A549 (cell line): ENCODE measurements around the gene LIPA. TPM values are rescaled to one million over a fixed set of nuclear protein-coding genes. Genes with fewer than 3 reads are reported as not detected.

ENCODE experiments used
- ATAC-seq, 2 experiments: fragments of 200-7000 bp in 1 of 2; fragments of >200 bp in 1 of 2; cut with Nextera tagmentation in 1 of 2; cut with Tn5 transposase in 1 of 2; 3 replicates each; pipeline versions ENCODE4 v1.8.0 to v1.9.1; 2018 to 2020; ENCODE audit warnings: mild to moderate bottlenecking in 1 of 2, moderate library complexity in 1 of 2
- CTCF ChIA-PET: fragments of 300-600 bp; sonication (Branson Sonifier 250); formaldehyde crosslinking; extraction: SDS; loops from one replicate; lab custom pipeline; 2021; ENCODE audit warnings: antibody characterized with exemption, inconsistent platforms; lab: Yijun Ruan, JAX
- POLR2A ChIA-PET: fragments of 350-600 bp; formaldehyde crosslinking; extraction: SDS; loops from one replicate; lab custom pipeline; 2021; ENCODE audit warnings: antibody characterized with exemption, inconsistent platforms; lab: Yijun Ruan, JAX
- DNase-seq, 2 experiments: peaks; one replicate each; pipeline versions ENCODE4 v3.0.0 to v3.0.0-alpha.2; 2011 to 2016; ENCODE audit warnings: low read depth in 1 of 2, low spot score in 1 of 2
- FAIRE-seq: peaks from 2 replicates; lab custom pipeline; 2011; peaks lifted over from hg19 to GRCh38; lab: Jason Lieb, UNC
- H3K27ac ChIP-seq, 2 experiments: fragments of >200 bp; sonication (Bioruptor Twin); formaldehyde crosslinking; 3 replicates each; pipeline ENCODE4 v1.5.1; 2016 to 2017
- H3K4me1 ChIP-seq: fragments of >200 bp; sonication (Bioruptor Twin); formaldehyde crosslinking; 3 replicates; pipeline ENCODE4 v1.6.1; 2016
- H3K4me2 ChIP-seq: fragments of >200 bp; sonication (Bioruptor Twin); formaldehyde crosslinking; 3 replicates; pipeline ENCODE4 v1.6.1; 2016
- H3K4me3 ChIP-seq: fragments of >200 bp; sonication (Bioruptor Twin); formaldehyde crosslinking; 3 replicates; pipeline ENCODE4 v1.5.1; 2016
- H3K9me3 ChIP-seq: fragments of >200 bp; sonication (Bioruptor Twin); formaldehyde crosslinking; 3 replicates; pipeline ENCODE4 v1.6.1; 2016
- BHLHE40 ChIP-seq: IDR thresholded peaks from 2 replicates; pipeline ENCODE4 v1.6.1; 2012; ENCODE audit warnings: low read depth, low read length, inconsistent platforms
- CEBPB ChIP-seq, 2 experiments: fragments of >200 bp in 1 of 2; sonication (Bioruptor Twin) in 1 of 2; formaldehyde crosslinking in 1 of 2; IDR thresholded peaks; 2 replicates each; pipeline ENCODE4 v1.6.1; 2012 to 2016
- EP300 ChIP-seq, 2 experiments: fragments of >200 bp; sonication (Bioruptor Twin); formaldehyde crosslinking; IDR thresholded peaks; 2 replicates in 1 of 2; 3 replicates in 1 of 2; pipeline ENCODE4 v1.6.1; 2016 to 2017
- HDAC2 ChIP-seq: fragments of 200-600 bp; sonication (generic); IDR thresholded peaks from 2 replicates; pipeline ENCODE4 v1.6.1; 2016
- HEYL ChIP-seq: fragments of 250-450 bp; sonication (Bioruptor Pico); IDR thresholded peaks from 2 replicates; pipeline ENCODE4 v1.8.0; 2021; ENCODE audit warnings: mild to moderate bottlenecking, moderate library complexity
- HOXB13 ChIP-seq: fragments of 250-450 bp; sonication (Bioruptor Pico); IDR thresholded peaks from 2 replicates; pipeline ENCODE4 v1.5.0; 2020; ENCODE audit warnings: low read depth, mild to moderate bottlenecking, moderate library complexity
- JUN ChIP-seq, 2 experiments: fragments of >200 bp; sonication (Bioruptor Twin); formaldehyde crosslinking; IDR thresholded peaks; 2 replicates in 1 of 2; 3 replicates in 1 of 2; pipeline ENCODE4 v1.6.1; 2016 to 2017
- JUNB ChIP-seq: fragments of >200 bp; sonication (Bioruptor Twin); formaldehyde crosslinking; IDR thresholded peaks from 2 replicates; pipeline ENCODE4 v1.6.1; 2016
- KDM1A ChIP-seq: fragments of 200-600 bp; sonication (generic); IDR thresholded peaks from 2 replicates; pipeline ENCODE4 v1.6.1; 2016; ENCODE audit warnings: low read depth, mild to moderate bottlenecking
- MAFK ChIP-seq: fragments of 450-650 bp; IDR thresholded peaks from 2 replicates; pipeline ENCODE4 v1.6.1; 2014; ENCODE audit not compliant: partially characterized antibody
- MYC ChIP-seq: IDR thresholded peaks from 2 replicates; pipeline ENCODE4 v1.6.1; 2012; ENCODE audit warnings: mild to moderate bottlenecking, inconsistent platforms, low read length, improper control_type of control experiment, borderline replicate concordance
- NPAS2 ChIP-seq: fragments of 250-450 bp; sonication (Bioruptor Pico); IDR thresholded peaks from 2 replicates; pipeline ENCODE4 v1.8.0; 2022; ENCODE audit warnings: mild to moderate bottlenecking, moderate library complexity, borderline replicate concordance
- PHF8 ChIP-seq: fragments of 200-600 bp; sonication (generic); IDR thresholded peaks from 2 replicates; pipeline ENCODE4 v1.6.1; 2016; ENCODE audit warnings: low read depth, mild to moderate bottlenecking, antibody characterized with exemption, moderate library complexity, borderline replicate concordance
- POLR2A ChIP-seq: IDR thresholded peaks from 2 replicates; pipeline ENCODE4 v1.6.1; 2012; ENCODE audit warnings: mild to moderate bottlenecking, low read length
- POLR2AphosphoS2 ChIP-seq: conservative IDR thresholded peaks from 2 replicates; pipeline ENCODE4 v1.6.1; 2012; ENCODE audit warnings: low read length, improper control_type of control experiment, inconsistent platforms
- RAD21 ChIP-seq, 2 experiments: fragments of >200 bp in 1 of 2; sonication (Bioruptor Twin) in 1 of 2; formaldehyde crosslinking in 1 of 2; IDR thresholded peaks in 1 of 2; conservative IDR thresholded peaks in 1 of 2; 2 replicates in 1 of 2; 3 replicates in 1 of 2; pipeline ENCODE4 v1.6.1; 2012 to 2018; ENCODE audit warnings: inconsistent platforms in 1 of 2
- RCOR1 ChIP-seq: fragments of 150-350 bp; IDR thresholded peaks from 2 replicates; pipeline ENCODE4 v1.6.1; 2014; ENCODE audit warnings: antibody characterized with exemption, low read length, low read depth
- RNF2 ChIP-seq: fragments of 200-600 bp; sonication (generic); IDR thresholded peaks from 2 replicates; pipeline ENCODE4 v1.6.1; 2016; ENCODE audit warnings: low read depth, mild to moderate bottlenecking, antibody characterized with exemption, moderate library complexity, borderline replicate concordance
- TFCP2L1 ChIP-seq: fragments of 250-450 bp; sonication (Bioruptor Pico); IDR thresholded peaks from 2 replicates; pipeline ENCODE4 v1.5.0; 2021; ENCODE audit warnings: mild to moderate bottlenecking
- ZFP36 ChIP-seq: fragments of 450-650 bp; IDR thresholded peaks from 2 replicates; pipeline ENCODE4 v1.6.1; 2014; ENCODE audit warnings: borderline replicate concordance; ENCODE audit not compliant: partially characterized antibody
- ZNF302 ChIP-seq: fragments of 250-450 bp; sonication (Bioruptor Pico); IDR thresholded peaks from 2 replicates; pipeline ENCODE4 v1.9.0; 2021; ENCODE audit warnings: inconsistent platforms, mild to moderate bottlenecking, moderate library complexity
- ZSCAN20 ChIP-seq: fragments of 250-450 bp; sonication (Bioruptor Pico); IDR thresholded peaks from 2 replicates; pipeline ENCODE4 v1.8.0; 2022; ENCODE audit warnings: mild to moderate bottlenecking, moderate library complexity
- WGBS: methylation state at CpG from one replicate; pipeline ENCODE4 v1.1.6; 2017; ENCODE audit errors: missing lambda C conversion rate; 5-methylcytosine and 5-hydroxymethylcytosine counted together
- polyA minus RNA-seq: library from RNA; depleted of rRNA, polyadenylated mRNA; stranded (reverse); fragments of >200 nt; gene quantifications from 2 replicates; pipeline ENCODE4 v1.2.3, GENCODE V29; 2011; rRNA and poly(A)+ RNA removed
- polyA plus RNA-seq, 4 experiments: library from polyadenylated mRNA; depleted of rRNA in 3 of 4; stranded (reverse); fragments of >200 nt; fragmentation: RNase III in 1 of 4; extraction: RNeasy Plus Mini Kit Qiagen cat#74134 plus additional on column Dnase treatment in 1 of 4; gene quantifications; 2 replicates in 3 of 4; 3 replicates in 1 of 4; pipeline ENCODE4 v1.2.3, GENCODE V29; 2011 to 2017
- TF ChIP-seq, protein P1 (sequence below): fragments of 250-450 bp; sonication (Bioruptor Pico); IDR thresholded peaks from 2 replicates; pipeline ENCODE4 v1.5.0; 2020; ENCODE audit warnings: low read depth, mild to moderate bottlenecking, moderate library complexity
- TF ChIP-seq, protein P2 (sequence below): IDR thresholded peaks from 2 replicates; pipeline ENCODE4 v1.6.1; 2012
- TF ChIP-seq, protein P3 (sequence below): fragments of 200-600 bp; sonication (generic); IDR thresholded peaks from 2 replicates; pipeline ENCODE4 v1.6.1; 2016; ENCODE audit warnings: antibody characterized with exemption, mild to moderate bottlenecking, moderate library complexity
- TF ChIP-seq, protein P4 (sequence below): IDR thresholded peaks from 2 replicates; pipeline ENCODE4 v1.6.1; 2012; ENCODE audit warnings: low read depth, borderline replicate concordance
- TF ChIP-seq, protein P5 (sequence below): fragments of 250-450 bp; sonication (Bioruptor Pico); IDR thresholded peaks from 2 replicates; pipeline ENCODE4 v1.5.0; 2021; ENCODE audit warnings: mild to moderate bottlenecking, moderate library complexity, borderline replicate concordance

The LIPA gene
- 80.2 and 96.2 TPM in 2 replicates for polyA plus RNA-seq (2011; rRNA removed)
- polyA plus RNA-seq (2012; cell fraction: cytosol; rRNA removed): 15.6 and 17.3 TPM in 2 replicates
- 14.3 and 21.2 TPM in 2 replicates for polyA plus RNA-seq (2012; cell fraction: nucleus; rRNA removed)
- 42.7 to 55.0 TPM (median 51.2 TPM) in 3 replicates for polyA plus RNA-seq (2017; fragmentation: RNase III; extraction: RNeasy Plus Mini Kit Qiagen cat#74134 plus additional on column Dnase treatment)
- 35.8 and 38.4 TPM in 2 replicates for polyA minus RNA-seq

DNA sequence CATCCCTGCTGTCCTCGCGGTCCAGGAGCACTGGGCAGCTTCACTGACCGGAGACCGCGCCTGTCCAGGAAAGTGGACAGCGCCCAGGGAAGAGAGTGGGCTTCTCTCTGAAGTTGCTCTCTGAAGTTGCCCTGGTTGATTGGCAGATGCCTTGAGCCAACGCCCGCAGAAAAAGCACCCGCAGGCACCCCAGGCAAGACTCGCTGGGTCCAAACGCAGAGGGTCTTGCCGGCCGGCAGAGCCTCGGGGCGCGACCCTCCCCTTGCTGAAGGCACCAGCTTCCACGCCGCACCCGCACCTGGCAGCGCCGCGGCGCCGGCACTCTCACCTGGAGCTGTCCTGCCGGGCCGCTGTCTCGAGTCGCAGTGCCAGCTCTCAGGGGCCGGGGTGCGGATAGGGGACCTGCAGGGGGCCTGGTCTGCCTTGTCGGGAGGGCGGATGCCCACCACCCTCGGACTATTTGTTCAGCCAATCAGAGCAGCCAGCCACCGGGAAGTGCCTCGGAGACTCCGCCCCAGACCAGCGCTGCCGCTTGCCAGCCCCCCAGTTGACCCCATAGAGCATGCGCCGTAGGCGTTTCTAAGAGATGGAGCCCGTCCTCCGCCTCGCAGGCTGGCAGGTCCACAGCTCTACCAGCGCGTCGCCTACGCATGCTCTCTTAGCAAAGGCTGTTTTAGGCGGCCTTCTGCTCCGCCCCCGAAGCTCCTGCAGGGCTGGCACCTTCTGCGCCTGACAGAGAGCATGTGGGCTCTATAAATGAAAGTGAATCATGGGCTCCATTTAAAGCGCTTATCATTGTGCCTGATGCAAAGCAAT, at the start of gene LIPA:
Gene LIPA, minus strand, starts transcription at position 367 of the 816 bp plus-strand sequence. CDS start 4,127 bp downstream, outside the sequence.
- peak within 1 kb of the TSS; percentile 95 for H3K4me2 ChIP-seq
- ChIA-PET CTCF (interaction anchor here (0.6 to 2.1 kb wide), 6 partner anchors 15 to 317 kb away, joined by 3 to 12 read pairs (median 3); no protein-coding TSS in a partner anchor), POLR2A (interaction anchor here (0.6 to 1.0 kb wide), 4 partner anchors 12 to 392 kb away, joined by 3 to 4 read pairs (median 3); partner anchors contain the start of genes IFIT2 and IFIT3)
- TF ChIP-seq, protein P1, sequence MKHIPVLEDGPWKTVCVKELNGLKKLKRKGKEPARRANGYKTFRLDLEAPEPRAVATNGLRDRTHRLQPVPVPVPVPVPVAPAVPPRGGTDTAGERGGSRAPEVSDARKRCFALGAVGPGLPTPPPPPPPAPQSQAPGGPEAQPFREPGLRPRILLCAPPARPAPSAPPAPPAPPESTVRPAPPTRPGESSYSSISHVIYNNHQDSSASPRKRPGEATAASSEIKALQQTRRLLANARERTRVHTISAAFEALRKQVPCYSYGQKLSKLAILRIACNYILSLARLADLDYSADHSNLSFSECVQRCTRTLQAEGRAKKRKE (CRISPR knock-in tag): no peak
- TF ChIP-seq, protein P2, sequence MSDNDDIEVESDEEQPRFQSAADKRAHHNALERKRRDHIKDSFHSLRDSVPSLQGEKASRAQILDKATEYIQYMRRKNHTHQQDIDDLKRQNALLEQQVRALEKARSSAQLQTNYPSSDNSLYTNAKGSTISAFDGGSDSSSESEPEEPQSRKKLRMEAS: peak; percentile 75
- TF ChIP-seq JUN (IDR thresholded peaks at IDR 0.05) (peak in 1 of 2 experiments; percentile 55; a peak in 1 of 5 replicates), ZFP36 (peak; percentile 72), CEBPB (IDR thresholded peaks at IDR 0.05) (no peak), POLR2AphosphoS2 (no peak), ZNF302 (CRISPR knock-in tag) (no peak), PHF8 (peak; percentile 60; the same call in 1 of the 2 replicates), JUNB (no peak), EP300 (IDR thresholded peaks at IDR 0.05) (no peak), RCOR1 (no peak), POLR2A (peak; percentile 62), NPAS2 (CRISPR knock-in tag) (no peak), RAD21 (conservative IDR thresholded peaks at IDR 0.05 in 1 of 2, IDR thresholded peaks at IDR 0.05 in 1 of 2) (no peak), RNF2 (no peak), HOXB13 (CRISPR knock-in tag) (no peak), TFCP2L1 (no peak), HDAC2 (no peak), MYC (no peak), ZSCAN20 (CRISPR knock-in tag) (no peak), KDM1A (no peak), BHLHE40 (no peak), HEYL (CRISPR knock-in tag) (no peak), MAFK (peak; percentile 1)
- TF ChIP-seq, protein P3, sequence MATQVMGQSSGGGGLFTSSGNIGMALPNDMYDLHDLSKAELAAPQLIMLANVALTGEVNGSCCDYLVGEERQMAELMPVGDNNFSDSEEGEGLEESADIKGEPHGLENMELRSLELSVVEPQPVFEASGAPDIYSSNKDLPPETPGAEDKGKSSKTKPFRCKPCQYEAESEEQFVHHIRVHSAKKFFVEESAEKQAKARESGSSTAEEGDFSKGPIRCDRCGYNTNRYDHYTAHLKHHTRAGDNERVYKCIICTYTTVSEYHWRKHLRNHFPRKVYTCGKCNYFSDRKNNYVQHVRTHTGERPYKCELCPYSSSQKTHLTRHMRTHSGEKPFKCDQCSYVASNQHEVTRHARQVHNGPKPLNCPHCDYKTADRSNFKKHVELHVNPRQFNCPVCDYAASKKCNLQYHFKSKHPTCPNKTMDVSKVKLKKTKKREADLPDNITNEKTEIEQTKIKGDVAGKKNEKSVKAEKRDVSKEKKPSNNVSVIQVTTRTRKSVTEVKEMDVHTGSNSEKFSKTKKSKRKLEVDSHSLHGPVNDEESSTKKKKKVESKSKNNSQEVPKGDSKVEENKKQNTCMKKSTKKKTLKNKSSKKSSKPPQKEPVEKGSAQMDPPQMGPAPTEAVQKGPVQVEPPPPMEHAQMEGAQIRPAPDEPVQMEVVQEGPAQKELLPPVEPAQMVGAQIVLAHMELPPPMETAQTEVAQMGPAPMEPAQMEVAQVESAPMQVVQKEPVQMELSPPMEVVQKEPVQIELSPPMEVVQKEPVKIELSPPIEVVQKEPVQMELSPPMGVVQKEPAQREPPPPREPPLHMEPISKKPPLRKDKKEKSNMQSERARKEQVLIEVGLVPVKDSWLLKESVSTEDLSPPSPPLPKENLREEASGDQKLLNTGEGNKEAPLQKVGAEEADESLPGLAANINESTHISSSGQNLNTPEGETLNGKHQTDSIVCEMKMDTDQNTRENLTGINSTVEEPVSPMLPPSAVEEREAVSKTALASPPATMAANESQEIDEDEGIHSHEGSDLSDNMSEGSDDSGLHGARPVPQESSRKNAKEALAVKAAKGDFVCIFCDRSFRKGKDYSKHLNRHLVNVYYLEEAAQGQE: peak; percentile 64; the same call in 1 of the 2 replicates
- TF ChIP-seq, protein P4, sequence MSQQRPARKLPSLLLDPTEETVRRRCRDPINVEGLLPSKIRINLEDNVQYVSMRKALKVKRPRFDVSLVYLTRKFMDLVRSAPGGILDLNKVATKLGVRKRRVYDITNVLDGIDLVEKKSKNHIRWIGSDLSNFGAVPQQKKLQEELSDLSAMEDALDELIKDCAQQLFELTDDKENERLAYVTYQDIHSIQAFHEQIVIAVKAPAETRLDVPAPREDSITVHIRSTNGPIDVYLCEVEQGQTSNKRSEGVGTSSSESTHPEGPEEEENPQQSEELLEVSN: peak; percentile 82
- TF ChIP-seq, protein P5, sequence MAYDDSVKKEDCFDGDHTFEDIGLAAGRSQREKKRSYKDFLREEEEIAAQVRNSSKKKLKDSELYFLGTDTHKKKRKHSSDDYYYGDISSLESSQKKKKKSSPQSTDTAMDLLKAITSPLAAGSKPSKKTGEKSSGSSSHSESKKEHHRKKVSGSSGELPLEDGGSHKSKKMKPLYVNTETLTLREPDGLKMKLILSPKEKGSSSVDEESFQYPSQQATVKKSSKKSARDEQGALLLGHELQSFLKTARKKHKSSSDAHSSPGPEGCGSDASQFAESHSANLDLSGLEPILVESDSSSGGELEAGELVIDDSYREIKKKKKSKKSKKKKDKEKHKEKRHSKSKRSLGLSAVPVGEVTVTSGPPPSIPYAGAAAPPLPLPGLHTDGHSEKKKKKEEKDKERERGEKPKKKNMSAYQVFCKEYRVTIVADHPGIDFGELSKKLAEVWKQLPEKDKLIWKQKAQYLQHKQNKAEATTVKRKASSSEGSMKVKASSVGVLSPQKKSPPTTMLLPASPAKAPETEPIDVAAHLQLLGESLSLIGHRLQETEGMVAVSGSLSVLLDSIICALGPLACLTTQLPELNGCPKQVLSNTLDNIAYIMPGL (CRISPR knock-in tag): no peak
- 0 out of 3 replicates have a peak, but pooled peaks cover 4% of the 10 kb centered on the region for H3K9me3 ChIP-seq
- peak within 1 kb of the TSS; percentile 93 for H3K4me3 ChIP-seq
- peak; percentile 99 for ATAC-seq
- peak; percentile 96 to 98 for DNase-seq
- peak within 1 kb of the TSS; percentile 88 to 91 for H3K27ac ChIP-seq
- H3K4me1 ChIP-seq: peaks cover 8% of the 10 kb centered on the region
- peak; percentile 79 for FAIRE-seq
- WGBS: 3% methylated on average over 36 of the region's 53 CpGs
